HCT116 (cell line): Measurements from ENCODE around the gene LRRFIP1. TPM values are rescaled to one million over a fixed set of nuclear protein-coding genes. Genes with fewer than 3 reads are reported as not detected.

Experiments
- ATAC-seq: fragments of 200-7000 bp; cut with Tn5 transposase; 2 replicates; pipeline ENCODE4 v1.9.1; 2020; ENCODE audit warnings: mild to moderate bottlenecking, moderate library complexity
- BruUV-seq: library from RNA; stranded (reverse); fragments of 400-500 nt; replicated peaks from 2 replicates; lab custom pipeline; 2021; lab: Mats Ljungman, UMichigan
- CTCF ChIA-PET: fragments of 300-600 bp; sonication (Branson Sonifier 250); formaldehyde crosslinking; loops from one replicate; lab custom pipeline; 2021; ENCODE audit warnings: antibody characterized with exemption; lab: Charles Lee
- POLR2A ChIA-PET: fragments of 300-600, 350-600 bp; sonication (Branson Sonifier 250); formaldehyde crosslinking; loops from one replicate; lab custom pipeline; 2021; ENCODE audit warnings: antibody characterized with exemption; lab: Charles Lee
- RAD21 ChIA-PET, 2 experiments: fragments of 300-600 bp; sonication (Branson Sonifier 250); formaldehyde crosslinking; loops; one replicate each; lab custom pipeline; 2023; ENCODE audit warnings: low total read pairs in 2 of 2; ENCODE audit not compliant: uncharacterized antibody in 2 of 2, unreplicated experiment in 2 of 2, low non-redundant PET in 1 of 2; lab: Charles Lee
- DNase-seq: peaks from one replicate; pipeline ENCODE4 v3.0.0-alpha.2; 2010; ENCODE audit warnings: low read depth, low spot score
- H2AFZ ChIP-seq: fragments of 200-600 bp; shearing (Covaris generic), sonication (generic); 2 replicates; pipeline ENCODE4 v1.6.1; 2017; ENCODE audit warnings: low read depth, mixed run types, mixed read lengths, antibody characterized with exemption, low read length; ENCODE audit not compliant: poor library complexity, severe bottlenecking
- H3K27ac ChIP-seq: 2 replicates; pipeline ENCODE4 v1.5.1; 2012; ENCODE audit warnings: low read depth, low read length
- H3K27me3 ChIP-seq: fragments of 200-600 bp; sonication (generic); 2 replicates; pipeline ENCODE4 v1.6.1; 2016; ENCODE audit warnings: mixed run types, low read length, mixed read lengths; ENCODE audit not compliant: insufficient read depth
- H3K36me3 ChIP-seq, 2 experiments: fragments of 200-500 bp in 1 of 2; fragments of 200-600 bp in 1 of 2; sonication (Bioruptor generic) in 1 of 2; sonication (generic) in 1 of 2; 2 replicates each; pipeline versions ENCODE4 v1.5.1 to v1.6.1; 2014 to 2016; ENCODE audit warnings: low read length in 2 of 2, inconsistent platforms in 1 of 2, mixed read lengths in 1 of 2, mixed run types in 1 of 2; ENCODE audit not compliant: insufficient read depth in 2 of 2, control insufficient read depth in 1 of 2
- H3K4me1 ChIP-seq, 2 experiments: fragments of 200-600 bp in 1 of 2; sonication (generic) in 1 of 2; 2 replicates each; pipeline versions ENCODE4 v1.5.1 to v1.6.1; 2012 to 2017; ENCODE audit warnings: low read length in 2 of 2, inconsistent platforms in 1 of 2, mild to moderate bottlenecking in 1 of 2, mixed read lengths in 1 of 2, mixed run types in 1 of 2, moderate library complexity in 1 of 2; ENCODE audit not compliant: insufficient read depth in 2 of 2, control insufficient read depth in 1 of 2
- H3K4me2 ChIP-seq: fragments of 200-600 bp; sonication (generic); 2 replicates; pipeline ENCODE4 v1.6.1; 2017; ENCODE audit warnings: mixed run types, low read length, mixed read lengths
- H3K4me3 ChIP-seq, 2 experiments: fragments of 200-600 bp in 1 of 2; sonication (generic) in 1 of 2; replicated peaks in 1 of 2; 2 replicates each; pipeline ENCODE4 v1.5.1; 2011 to 2016; ENCODE audit warnings: low read length in 2 of 2, control low read depth in 1 of 2, low read depth in 1 of 2, mild to moderate bottlenecking in 1 of 2, mixed read lengths in 1 of 2, mixed run types in 1 of 2
- H3K79me2 ChIP-seq: fragments of 200-600 bp; sonication (generic); 2 replicates; pipeline ENCODE4 v1.6.1; 2017; ENCODE audit warnings: mild to moderate bottlenecking, mixed run types, low read length, moderate library complexity, mixed read lengths; ENCODE audit not compliant: insufficient read depth
- H3K9ac ChIP-seq: fragments of 200-600 bp; sonication (generic); 2 replicates; pipeline ENCODE4 v1.6.1; 2016; ENCODE audit warnings: low read length, mixed read lengths
- H3K9me2 ChIP-seq: fragments of 200-600 bp; sonication (generic), shearing (Covaris generic); 2 replicates; pipeline ENCODE4 v1.6.1; 2017; ENCODE audit warnings: mixed run types, mild to moderate bottlenecking, moderate library complexity; ENCODE audit not compliant: insufficient read depth
- H3K9me3 ChIP-seq, 2 experiments: fragments of 200-500 bp in 1 of 2; fragments of 200-600 bp in 1 of 2; sonication (Bioruptor generic) in 1 of 2; sonication (generic) in 1 of 2; 2 replicates each; pipeline ENCODE4 v1.6.1; 2014 to 2017; ENCODE audit warnings: low read length in 2 of 2, mixed read lengths in 2 of 2, inconsistent platforms in 1 of 2, low read depth in 1 of 2, mild to moderate bottlenecking in 1 of 2, mixed run types in 1 of 2, moderate library complexity in 1 of 2; ENCODE audit not compliant: control insufficient read depth in 1 of 2, insufficient read depth in 1 of 2
- H4K20me1 ChIP-seq: fragments of 200-600 bp; sonication (generic), shearing (Covaris generic); 2 replicates; pipeline ENCODE4 v1.6.1; 2017; ENCODE audit warnings: mixed run types, mild to moderate bottlenecking, moderate library complexity; ENCODE audit not compliant: insufficient read depth
- EGR1 ChIP-seq: IDR thresholded peaks from 2 replicates; pipeline ENCODE4 v1.6.1; 2012; ENCODE audit warnings: low read depth
- EZH2 ChIP-seq: fragments of 200-600 bp; sonication (generic); IDR thresholded peaks from 2 replicates; pipeline ENCODE4 v1.6.1; 2017; ENCODE audit warnings: antibody characterized with exemption, mixed run types
- JUND ChIP-seq: IDR thresholded peaks from 2 replicates; pipeline ENCODE4 v1.6.1; 2012
- POLR2A ChIP-seq: IDR thresholded peaks from 2 replicates; pipeline ENCODE4 v1.7.0; 2011; ENCODE audit warnings: borderline replicate concordance; ENCODE audit not compliant: insufficient read depth, insufficient read length; ENCODE audit errors: extremely low read depth
- TCF7L2 ChIP-seq: IDR thresholded peaks from 2 replicates; pipeline ENCODE4 v1.7.0; 2011; ENCODE audit warnings: borderline replicate concordance, inconsistent platforms; ENCODE audit not compliant: insufficient read depth, insufficient read length; ENCODE audit errors: extremely low read depth
- intact Hi-C: fragments of 100-400 bp; cut with micrococcal nuclease; formaldehyde crosslinking; loops from 2 replicates; pipeline ENCODE4 v1.10.0; 2022
- total RNA-seq: library from RNA; stranded (reverse); gene quantifications from one replicate; pipeline ENCODE4 v1.2.1, GENCODE V29; 2021; ENCODE audit not compliant: unreplicated experiment
- TF ChIP-seq, protein P1 (sequence below): IDR thresholded peaks from 2 replicates; pipeline ENCODE4 v1.6.1; 2011; ENCODE audit warnings: mild to moderate bottlenecking, low read length, moderate library complexity; ENCODE audit not compliant: insufficient replicate concordance; ENCODE audit errors: extremely low read depth
- TF ChIP-seq, protein P2 (sequence below): IDR thresholded peaks from 2 replicates; pipeline ENCODE4 v1.6.1; 2012; ENCODE audit warnings: low read depth

Gene LRRFIP1
- total RNA-seq, 1 experiment from 2014 or later, result 76.9 TPM

DNA sequence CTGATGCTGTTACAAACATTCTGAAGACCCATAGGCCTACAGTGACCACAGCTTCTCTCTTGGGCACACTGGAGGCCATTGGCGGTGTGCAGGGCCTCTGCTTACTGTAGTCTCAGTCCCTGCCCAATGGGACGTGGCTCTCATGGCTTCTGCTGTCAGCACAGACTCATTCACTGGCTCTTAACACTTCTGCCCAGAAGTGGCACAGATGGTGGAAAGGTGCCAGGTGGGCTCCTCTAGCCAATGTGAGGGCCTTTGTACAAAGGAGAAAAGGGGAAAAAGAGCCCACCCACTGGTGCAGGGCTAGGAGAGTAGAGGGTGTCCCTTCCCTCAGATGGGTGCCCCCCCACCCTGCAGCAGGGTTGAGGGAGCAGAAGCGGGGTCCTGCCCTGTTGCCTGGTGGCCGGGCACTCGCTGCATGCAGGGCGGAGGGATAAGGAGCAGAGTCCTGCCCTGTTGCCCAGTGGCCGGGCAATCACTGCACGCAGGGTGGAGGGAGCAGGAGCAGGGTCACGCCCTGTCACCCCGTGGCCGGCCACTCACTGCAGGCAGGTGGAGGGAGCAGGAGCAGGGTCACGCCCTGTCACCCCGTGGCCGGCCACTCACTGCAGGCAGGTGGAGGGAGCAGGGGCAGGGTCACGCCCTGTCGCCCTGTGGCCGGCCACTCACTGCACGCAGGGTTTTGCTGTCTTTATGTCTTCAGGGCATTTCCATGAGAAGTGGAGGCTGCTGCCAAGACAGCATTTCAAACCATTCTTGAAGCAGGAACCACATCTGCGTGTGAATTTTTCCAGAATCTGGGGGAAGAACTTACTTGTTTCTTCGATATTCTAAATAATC is 20.0 kb downstream of the LRRFIP1 start:
- intact Hi-C loops, result no loop called here
- Histone ChIP-seq H3K4me3 (no peak overlapping the region), H3K27me3 (peaks cover 16% of the 10 kb centered on the region; the same call in 1 of the 2 replicates), H3K9me2 (no peaks in the 10 kb centered on the region), H3K4me2 (no peak overlapping the region), H3K79me2 (no peaks in the 10 kb centered on the region), H3K9me3 (no peaks in the 10 kb centered on the region), H3K9ac (no peak overlapping the region), H3K36me3 (no peaks in the 10 kb centered on the region)
- RAD21 ChIA-PET, result no interaction called here
- CTCF ChIA-PET, result no interaction called here
- no peak for ATAC-seq
- POLR2A ChIA-PET, result no interaction called here
- TF ChIP-seq TCF7L2, result no peak
- no peak for TF ChIP-seq JUND
- TF ChIP-seq, protein P1, sequence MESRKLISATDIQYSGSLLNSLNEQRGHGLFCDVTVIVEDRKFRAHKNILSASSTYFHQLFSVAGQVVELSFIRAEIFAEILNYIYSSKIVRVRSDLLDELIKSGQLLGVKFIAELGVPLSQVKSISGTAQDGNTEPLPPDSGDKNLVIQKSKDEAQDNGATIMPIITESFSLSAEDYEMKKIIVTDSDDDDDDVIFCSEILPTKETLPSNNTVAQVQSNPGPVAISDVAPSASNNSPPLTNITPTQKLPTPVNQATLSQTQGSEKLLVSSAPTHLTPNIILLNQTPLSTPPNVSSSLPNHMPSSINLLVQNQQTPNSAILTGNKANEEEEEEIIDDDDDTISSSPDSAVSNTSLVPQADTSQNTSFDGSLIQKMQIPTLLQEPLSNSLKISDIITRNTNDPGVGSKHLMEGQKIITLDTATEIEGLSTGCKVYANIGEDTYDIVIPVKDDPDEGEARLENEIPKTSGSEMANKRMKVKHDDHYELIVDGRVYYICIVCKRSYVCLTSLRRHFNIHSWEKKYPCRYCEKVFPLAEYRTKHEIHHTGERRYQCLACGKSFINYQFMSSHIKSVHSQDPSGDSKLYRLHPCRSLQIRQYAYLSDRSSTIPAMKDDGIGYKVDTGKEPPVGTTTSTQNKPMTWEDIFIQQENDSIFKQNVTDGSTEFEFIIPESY, result no peak
- TF ChIP-seq, all 23 proteins: peak for 0
- H4K20me1 ChIP-seq, result no peaks in the 10 kb centered on the region
- DNase-seq, result no peak
- H3K4me1 ChIP-seq, result peaks cover 0 to 3% of the 10 kb centered on the region in 2 experiments; a peak in 1 of 4 replicates
- no TSS peak for BruUV-seq
- no peak overlapping the region for H3K27ac ChIP-seq
- H2AFZ ChIP-seq, result no peak overlapping the region

DNA sequence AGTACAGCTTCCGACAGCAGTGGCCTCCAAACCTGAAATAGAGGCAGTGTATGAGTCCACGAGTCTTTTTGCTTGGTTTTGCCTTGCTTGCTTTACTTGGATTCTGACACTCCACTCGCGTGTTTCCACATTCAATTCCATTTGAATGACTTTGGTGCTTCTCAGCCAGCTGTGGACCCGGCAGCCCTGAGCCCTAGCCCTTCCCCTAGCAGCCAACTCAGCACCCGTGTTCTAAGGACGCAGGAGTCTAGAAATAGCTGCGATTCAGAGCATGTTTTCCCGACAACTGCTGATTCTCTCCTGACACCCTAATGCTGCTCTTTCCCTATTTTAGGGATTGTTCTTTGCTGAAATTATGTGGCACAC is 20.6 kb downstream of the LRRFIP1 start:
- no TSS peak for BruUV-seq
- no peaks in the 10 kb centered on the region for H4K20me1 ChIP-seq
- no peaks in the 10 kb centered on the region for H3K9me3 ChIP-seq
- CTCF ChIA-PET, result no interaction called here
- H2AFZ ChIP-seq, result no peak overlapping the region
- POLR2A ChIA-PET, result no interaction called here
- no peak overlapping the region for H3K27ac ChIP-seq
- no peak overlapping the region for H3K9ac ChIP-seq
- peaks cover 16% of the 10 kb centered on the region; the same call in 1 of the 2 replicates for H3K27me3 ChIP-seq
- H3K79me2 ChIP-seq, result no peaks in the 10 kb centered on the region
- intact Hi-C loops, result no loop called here
- ATAC-seq, result no peak
- H3K4me3 ChIP-seq, result no peak overlapping the region
- H3K4me2 ChIP-seq, result no peak overlapping the region
- DNase-seq, result no peak
- RAD21 ChIA-PET, result no interaction called here
- H3K4me1 ChIP-seq, result peaks cover 0 to 3% of the 10 kb centered on the region in 2 experiments; a peak in 1 of 4 replicates
- no peaks in the 10 kb centered on the region for H3K9me2 ChIP-seq
- no peaks in the 10 kb centered on the region for H3K36me3 ChIP-seq
- TF ChIP-seq EZH2 (no peak), EGR1 (no peak), POLR2A (no peak)
- TF ChIP-seq, protein P2, sequence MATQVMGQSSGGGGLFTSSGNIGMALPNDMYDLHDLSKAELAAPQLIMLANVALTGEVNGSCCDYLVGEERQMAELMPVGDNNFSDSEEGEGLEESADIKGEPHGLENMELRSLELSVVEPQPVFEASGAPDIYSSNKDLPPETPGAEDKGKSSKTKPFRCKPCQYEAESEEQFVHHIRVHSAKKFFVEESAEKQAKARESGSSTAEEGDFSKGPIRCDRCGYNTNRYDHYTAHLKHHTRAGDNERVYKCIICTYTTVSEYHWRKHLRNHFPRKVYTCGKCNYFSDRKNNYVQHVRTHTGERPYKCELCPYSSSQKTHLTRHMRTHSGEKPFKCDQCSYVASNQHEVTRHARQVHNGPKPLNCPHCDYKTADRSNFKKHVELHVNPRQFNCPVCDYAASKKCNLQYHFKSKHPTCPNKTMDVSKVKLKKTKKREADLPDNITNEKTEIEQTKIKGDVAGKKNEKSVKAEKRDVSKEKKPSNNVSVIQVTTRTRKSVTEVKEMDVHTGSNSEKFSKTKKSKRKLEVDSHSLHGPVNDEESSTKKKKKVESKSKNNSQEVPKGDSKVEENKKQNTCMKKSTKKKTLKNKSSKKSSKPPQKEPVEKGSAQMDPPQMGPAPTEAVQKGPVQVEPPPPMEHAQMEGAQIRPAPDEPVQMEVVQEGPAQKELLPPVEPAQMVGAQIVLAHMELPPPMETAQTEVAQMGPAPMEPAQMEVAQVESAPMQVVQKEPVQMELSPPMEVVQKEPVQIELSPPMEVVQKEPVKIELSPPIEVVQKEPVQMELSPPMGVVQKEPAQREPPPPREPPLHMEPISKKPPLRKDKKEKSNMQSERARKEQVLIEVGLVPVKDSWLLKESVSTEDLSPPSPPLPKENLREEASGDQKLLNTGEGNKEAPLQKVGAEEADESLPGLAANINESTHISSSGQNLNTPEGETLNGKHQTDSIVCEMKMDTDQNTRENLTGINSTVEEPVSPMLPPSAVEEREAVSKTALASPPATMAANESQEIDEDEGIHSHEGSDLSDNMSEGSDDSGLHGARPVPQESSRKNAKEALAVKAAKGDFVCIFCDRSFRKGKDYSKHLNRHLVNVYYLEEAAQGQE, result no peak
